SU-DHL-6 (cell line): ENCODE results near the gene ZNF837.

Source experiments
- H2AFZ ChIP-seq: fragments of 200-600 bp; sonication (generic); 2 replicates; pipeline ENCODE4 v1.6.1; 2014; ENCODE audit warnings: low read depth, mild to moderate bottlenecking, moderate library complexity, mixed read lengths, antibody characterized with exemption, low read length; ENCODE audit not compliant: severe bottlenecking
- H3F3A ChIP-seq: fragments of 200-600 bp; shearing (Covaris generic); 2 replicates; pipeline ENCODE4 v1.6.0; 2016; ENCODE audit warnings: antibody characterized with exemption, mild to moderate bottlenecking; ENCODE audit not compliant: insufficient read depth
- H3K27ac ChIP-seq: fragments of 200-600 bp; sonication (generic); 2 replicates; pipeline ENCODE4 v1.5.1; 2016; ENCODE audit warnings: low read depth, mild to moderate bottlenecking, low read length, moderate library complexity, mixed read lengths
- H3K27me3 ChIP-seq: fragments of 200-600 bp; sonication (generic), shearing (Covaris generic); 2 replicates; pipeline ENCODE4 v1.6.0; 2014; ENCODE audit warnings: mild to moderate bottlenecking, low read length
- H3K36me3 ChIP-seq: fragments of 200-600 bp; sonication (generic); 2 replicates; pipeline ENCODE4 v1.6.1; 2014; ENCODE audit warnings: mild to moderate bottlenecking, low read length, mixed read lengths
- H3K4me2 ChIP-seq: fragments of 300-600, 200-600 bp; shearing (Covaris generic), sonication (generic); 2 replicates; pipeline ENCODE4 v1.6.0; 2014; ENCODE audit warnings: low read length, low read depth, mild to moderate bottlenecking; ENCODE audit not compliant: poor library complexity, severe bottlenecking
- H3K4me3 ChIP-seq: fragments of 200-600 bp; sonication (generic); 2 replicates; pipeline ENCODE4 v1.5.1; 2014; ENCODE audit warnings: antibody characterized with exemption, low read length, mild to moderate bottlenecking, mixed read lengths; ENCODE audit not compliant: insufficient read depth, poor library complexity, severe bottlenecking
- H3K79me2 ChIP-seq: fragments of 200-600 bp; sonication (generic); 2 replicates; pipeline ENCODE4 v1.6.1; 2014; ENCODE audit warnings: mild to moderate bottlenecking, low read length, moderate library complexity; ENCODE audit not compliant: insufficient read depth
- H3K9ac ChIP-seq: fragments of 200-600 bp; sonication (generic); 2 replicates; pipeline ENCODE4 v1.7.0; 2014; ENCODE audit warnings: mild to moderate bottlenecking, low read length
- H3K9me2 ChIP-seq: fragments of 200-600 bp; sonication (generic); replicated peaks from 2 replicates; pipeline ENCODE4 v1.6.1; 2014; ENCODE audit warnings: low read length; ENCODE audit not compliant: insufficient read depth
- H3K9me3 ChIP-seq: fragments of 200-600 bp; sonication (generic); 2 replicates; pipeline ENCODE4 v1.6.1; 2014; ENCODE audit warnings: low read length, mixed read lengths; ENCODE audit not compliant: insufficient read depth
- H4K20me1 ChIP-seq: fragments of 200-600 bp; sonication (generic); 2 replicates; pipeline ENCODE4 v1.6.1; 2014; ENCODE audit warnings: low read depth, mild to moderate bottlenecking, antibody characterized with exemption, low read length, moderate library complexity, mixed read lengths
- EZH2phosphoT487 ChIP-seq: fragments of 200-600 bp; sonication (generic), shearing (Covaris generic); conservative IDR thresholded peaks from 2 replicates; pipeline ENCODE4 v1.6.1; 2018; ENCODE audit warnings: mild to moderate bottlenecking, antibody characterized with exemption, low read length, moderate library complexity, mixed read lengths
- TF ChIP-seq, protein P1 (sequence below): fragments of 200-600 bp; sonication (generic); IDR thresholded peaks from one replicate; pipeline ENCODE4 v1.5.1; 2017; ENCODE audit warnings: antibody characterized with exemption, mild to moderate bottlenecking, low read length, moderate library complexity; ENCODE audit not compliant: insufficient read depth, poor library complexity, severe bottlenecking

The ZNF837 gene

GRCh38 chr19:58395220-58395978 lies 14.6 kb upstream of the ZNF837 start, which contains the start of gene RNF225:
Gene RNF225, plus strand, starts transcription at chr19:58395656. Its CDS starts 434 bp downstream, at chr19:58396090.
- Histone ChIP-seq H4K20me1 (peaks cover 18% of the 10 kb centered on the region; the same call in 1 of the 2 replicates), H3K27ac (no peak within 1 kb of the TSS), H3K4me2 (no peak within 1 kb of the TSS), H2AFZ (no peak within 1 kb of the TSS), H3K9me3 (no peaks in the 10 kb centered on the region), H3K4me3 (no peak within 1 kb of the TSS), H3K79me2 (peaks cover 13% of the 10 kb centered on the region), H3K27me3 (no peaks in the 10 kb centered on the region), H3K9ac (no peak within 1 kb of the TSS), H3K9me2 (no peaks in the 10 kb centered on the region), H3K36me3 (peaks cover 11% of the 10 kb centered on the region; the same call in 1 of the 2 replicates), H3F3A (peaks cover 5% of the 10 kb centered on the region; the same call in 1 of the 2 replicates)
- TF ChIP-seq EZH2phosphoT487 = no peak
- TF ChIP-seq, protein P1, sequence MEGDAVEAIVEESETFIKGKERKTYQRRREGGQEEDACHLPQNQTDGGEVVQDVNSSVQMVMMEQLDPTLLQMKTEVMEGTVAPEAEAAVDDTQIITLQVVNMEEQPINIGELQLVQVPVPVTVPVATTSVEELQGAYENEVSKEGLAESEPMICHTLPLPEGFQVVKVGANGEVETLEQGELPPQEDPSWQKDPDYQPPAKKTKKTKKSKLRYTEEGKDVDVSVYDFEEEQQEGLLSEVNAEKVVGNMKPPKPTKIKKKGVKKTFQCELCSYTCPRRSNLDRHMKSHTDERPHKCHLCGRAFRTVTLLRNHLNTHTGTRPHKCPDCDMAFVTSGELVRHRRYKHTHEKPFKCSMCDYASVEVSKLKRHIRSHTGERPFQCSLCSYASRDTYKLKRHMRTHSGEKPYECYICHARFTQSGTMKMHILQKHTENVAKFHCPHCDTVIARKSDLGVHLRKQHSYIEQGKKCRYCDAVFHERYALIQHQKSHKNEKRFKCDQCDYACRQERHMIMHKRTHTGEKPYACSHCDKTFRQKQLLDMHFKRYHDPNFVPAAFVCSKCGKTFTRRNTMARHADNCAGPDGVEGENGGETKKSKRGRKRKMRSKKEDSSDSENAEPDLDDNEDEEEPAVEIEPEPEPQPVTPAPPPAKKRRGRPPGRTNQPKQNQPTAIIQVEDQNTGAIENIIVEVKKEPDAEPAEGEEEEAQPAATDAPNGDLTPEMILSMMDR = no peak

- H3K27ac ChIP-seq = no peak overlapping the region
- peaks cover 18% of the 10 kb centered on the region for H3K79me2 ChIP-seq
Measured at GRCh38 chr19:58394821-58395219, 14.0 kb upstream of the ZNF837 start.

DNA sequence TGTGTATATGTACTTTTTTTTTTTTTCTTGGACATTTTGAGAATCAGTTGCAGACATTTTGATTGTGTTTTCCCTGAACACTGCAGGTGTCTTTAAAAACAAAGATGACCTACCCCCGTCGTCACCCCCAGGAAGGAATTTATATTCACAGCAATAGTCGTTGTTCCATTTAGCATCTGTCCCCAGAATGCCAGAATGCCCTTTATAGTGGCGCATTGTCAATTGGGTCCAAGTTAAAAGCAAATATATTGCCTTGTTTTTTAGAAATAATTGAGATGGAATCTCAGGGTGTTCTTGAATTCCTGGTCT lies 12.8 kb upstream of the ZNF837 start:
- Histone ChIP-seq H3K79me2 (peaks cover 27% of the 10 kb centered on the region), H3F3A (peaks cover 5% of the 10 kb centered on the region; the same call in 1 of the 2 replicates), H3K27me3 (no peaks in the 10 kb centered on the region), H2AFZ (no peak overlapping the region), H3K4me3 (no peak overlapping the region), H4K20me1 (peaks cover 24% of the 10 kb centered on the region), H3K36me3 (peaks cover 18% of the 10 kb centered on the region), H3K4me2 (no peak overlapping the region), H3K27ac (no peak overlapping the region), H3K9me2 (no peaks in the 10 kb centered on the region), H3K9me3 (no peaks in the 10 kb centered on the region), H3K9ac (no peak overlapping the region)
- TF ChIP-seq, protein P1 = no peak
- no peak for TF ChIP-seq EZH2phosphoT487

More at GRCh38 chr19:58394821-58395219, 14.0 kb upstream of the ZNF837 start:
- H3K27me3 ChIP-seq = no peaks in the 10 kb centered on the region
- no peak for TF ChIP-seq EZH2phosphoT487
- TF ChIP-seq, protein P1 = no peak
- no peak overlapping the region for H3K4me3 ChIP-seq
- peaks cover 11% of the 10 kb centered on the region; the same call in 1 of the 2 replicates for H3K36me3 ChIP-seq
- no peak overlapping the region for H3K4me2 ChIP-seq
- H2AFZ ChIP-seq = no peak overlapping the region
- no peak overlapping the region for H3K9ac ChIP-seq
- H3K9me3 ChIP-seq = no peaks in the 10 kb centered on the region
- H4K20me1 ChIP-seq = peaks cover 18% of the 10 kb centered on the region; the same call in 1 of the 2 replicates
- peaks cover 5% of the 10 kb centered on the region; the same call in 1 of the 2 replicates for H3F3A ChIP-seq
- no peaks in the 10 kb centered on the region for H3K9me2 ChIP-seq
